A549 (cell line): ENCODE results near the gene RWDD1.

Experiments
- EP300 ChIP-seq, 2 experiments: fragments of >200 bp; sonication (Bioruptor Twin); formaldehyde crosslinking; IDR thresholded peaks; 2 replicates in 1 of 2; 3 replicates in 1 of 2; pipeline ENCODE4 v1.6.1; 2016 to 2017
- KDM1A ChIP-seq: fragments of 200-600 bp; sonication (generic); IDR thresholded peaks from 2 replicates; pipeline ENCODE4 v1.6.1; 2016; ENCODE audit warnings: low read depth, mild to moderate bottlenecking
- MYC ChIP-seq: IDR thresholded peaks from 2 replicates; pipeline ENCODE4 v1.6.1; 2012; ENCODE audit warnings: mild to moderate bottlenecking, inconsistent platforms, low read length, improper control_type of control experiment, borderline replicate concordance
- NR3C1 ChIP-seq: fragments of >200 bp; sonication (Bioruptor Twin); formaldehyde crosslinking; IDR thresholded peaks from 3 replicates; pipeline ENCODE4 v1.6.1; 2017
- POLR2A ChIP-seq: IDR thresholded peaks from 2 replicates; pipeline ENCODE4 v1.6.1; 2012; ENCODE audit warnings: mild to moderate bottlenecking, low read length
- RARB ChIP-seq: fragments of 250-450 bp; sonication (Bioruptor Pico); IDR thresholded peaks from 2 replicates; pipeline ENCODE4 v1.8.0; 2021; ENCODE audit warnings: mild to moderate bottlenecking, moderate library complexity
- TF ChIP-seq, protein P1 (sequence below): fragments of >200 bp; sonication (Bioruptor Twin); formaldehyde crosslinking; IDR thresholded peaks from 3 replicates; pipeline ENCODE4 v1.5.1; 2016
- TF ChIP-seq, protein P2 (sequence below): IDR thresholded peaks from 2 replicates; pipeline ENCODE4 v1.6.1; 2012
- TF ChIP-seq, protein P3 (sequence below): fragments of 200-600 bp; sonication (generic); IDR thresholded peaks from 2 replicates; pipeline ENCODE4 v1.6.1; 2016; ENCODE audit warnings: antibody characterized with exemption, mild to moderate bottlenecking, moderate library complexity

DNA sequence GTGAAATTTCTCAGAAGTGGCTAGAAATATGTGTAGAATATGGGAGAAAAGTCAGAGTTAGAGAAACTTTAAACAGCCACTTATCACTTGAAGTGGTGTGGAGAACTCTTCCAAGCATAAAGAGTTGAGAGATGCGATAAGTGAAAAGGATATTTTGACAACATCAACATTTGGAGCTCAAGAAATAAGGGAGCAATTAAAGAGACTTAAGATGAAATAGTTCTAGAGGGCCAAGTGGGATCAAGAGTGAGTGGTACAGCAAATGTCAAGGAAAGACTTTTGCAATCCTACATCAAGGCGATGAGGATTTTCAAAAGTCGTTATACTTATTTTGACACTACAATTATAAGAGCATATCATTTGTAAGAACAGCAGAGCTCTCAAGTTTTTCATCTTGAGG lies 54.6 kb downstream of the RWDD1 start:
- TF ChIP-seq, protein P1, sequence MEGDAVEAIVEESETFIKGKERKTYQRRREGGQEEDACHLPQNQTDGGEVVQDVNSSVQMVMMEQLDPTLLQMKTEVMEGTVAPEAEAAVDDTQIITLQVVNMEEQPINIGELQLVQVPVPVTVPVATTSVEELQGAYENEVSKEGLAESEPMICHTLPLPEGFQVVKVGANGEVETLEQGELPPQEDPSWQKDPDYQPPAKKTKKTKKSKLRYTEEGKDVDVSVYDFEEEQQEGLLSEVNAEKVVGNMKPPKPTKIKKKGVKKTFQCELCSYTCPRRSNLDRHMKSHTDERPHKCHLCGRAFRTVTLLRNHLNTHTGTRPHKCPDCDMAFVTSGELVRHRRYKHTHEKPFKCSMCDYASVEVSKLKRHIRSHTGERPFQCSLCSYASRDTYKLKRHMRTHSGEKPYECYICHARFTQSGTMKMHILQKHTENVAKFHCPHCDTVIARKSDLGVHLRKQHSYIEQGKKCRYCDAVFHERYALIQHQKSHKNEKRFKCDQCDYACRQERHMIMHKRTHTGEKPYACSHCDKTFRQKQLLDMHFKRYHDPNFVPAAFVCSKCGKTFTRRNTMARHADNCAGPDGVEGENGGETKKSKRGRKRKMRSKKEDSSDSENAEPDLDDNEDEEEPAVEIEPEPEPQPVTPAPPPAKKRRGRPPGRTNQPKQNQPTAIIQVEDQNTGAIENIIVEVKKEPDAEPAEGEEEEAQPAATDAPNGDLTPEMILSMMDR: no peak
- TF ChIP-seq POLR2A (no peak), MYC (no peak), NR3C1 (no peak), EP300 (IDR thresholded peaks at IDR 0.05) (no peak), KDM1A (no peak), RARB (CRISPR knock-in tag) (no peak)
- TF ChIP-seq, protein P2, sequence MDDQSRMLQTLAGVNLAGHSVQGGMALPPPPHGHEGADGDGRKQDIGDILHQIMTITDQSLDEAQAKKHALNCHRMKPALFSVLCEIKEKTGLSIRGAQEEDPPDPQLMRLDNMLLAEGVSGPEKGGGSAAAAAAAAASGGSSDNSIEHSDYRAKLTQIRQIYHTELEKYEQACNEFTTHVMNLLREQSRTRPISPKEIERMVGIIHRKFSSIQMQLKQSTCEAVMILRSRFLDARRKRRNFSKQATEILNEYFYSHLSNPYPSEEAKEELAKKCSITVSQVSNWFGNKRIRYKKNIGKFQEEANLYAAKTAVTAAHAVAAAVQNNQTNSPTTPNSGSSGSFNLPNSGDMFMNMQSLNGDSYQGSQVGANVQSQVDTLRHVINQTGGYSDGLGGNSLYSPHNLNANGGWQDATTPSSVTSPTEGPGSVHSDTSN: no peak
- TF ChIP-seq, protein P3, sequence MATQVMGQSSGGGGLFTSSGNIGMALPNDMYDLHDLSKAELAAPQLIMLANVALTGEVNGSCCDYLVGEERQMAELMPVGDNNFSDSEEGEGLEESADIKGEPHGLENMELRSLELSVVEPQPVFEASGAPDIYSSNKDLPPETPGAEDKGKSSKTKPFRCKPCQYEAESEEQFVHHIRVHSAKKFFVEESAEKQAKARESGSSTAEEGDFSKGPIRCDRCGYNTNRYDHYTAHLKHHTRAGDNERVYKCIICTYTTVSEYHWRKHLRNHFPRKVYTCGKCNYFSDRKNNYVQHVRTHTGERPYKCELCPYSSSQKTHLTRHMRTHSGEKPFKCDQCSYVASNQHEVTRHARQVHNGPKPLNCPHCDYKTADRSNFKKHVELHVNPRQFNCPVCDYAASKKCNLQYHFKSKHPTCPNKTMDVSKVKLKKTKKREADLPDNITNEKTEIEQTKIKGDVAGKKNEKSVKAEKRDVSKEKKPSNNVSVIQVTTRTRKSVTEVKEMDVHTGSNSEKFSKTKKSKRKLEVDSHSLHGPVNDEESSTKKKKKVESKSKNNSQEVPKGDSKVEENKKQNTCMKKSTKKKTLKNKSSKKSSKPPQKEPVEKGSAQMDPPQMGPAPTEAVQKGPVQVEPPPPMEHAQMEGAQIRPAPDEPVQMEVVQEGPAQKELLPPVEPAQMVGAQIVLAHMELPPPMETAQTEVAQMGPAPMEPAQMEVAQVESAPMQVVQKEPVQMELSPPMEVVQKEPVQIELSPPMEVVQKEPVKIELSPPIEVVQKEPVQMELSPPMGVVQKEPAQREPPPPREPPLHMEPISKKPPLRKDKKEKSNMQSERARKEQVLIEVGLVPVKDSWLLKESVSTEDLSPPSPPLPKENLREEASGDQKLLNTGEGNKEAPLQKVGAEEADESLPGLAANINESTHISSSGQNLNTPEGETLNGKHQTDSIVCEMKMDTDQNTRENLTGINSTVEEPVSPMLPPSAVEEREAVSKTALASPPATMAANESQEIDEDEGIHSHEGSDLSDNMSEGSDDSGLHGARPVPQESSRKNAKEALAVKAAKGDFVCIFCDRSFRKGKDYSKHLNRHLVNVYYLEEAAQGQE: no peak
